ENCODE data around the gene EXOC5.
"Not testable (repeated sequence)": the region's sequence is repeated elsewhere in the genome, so short reads cannot be mapped to it uniquely, and the experiment has no call there.

EXOC5 gene

DNA sequence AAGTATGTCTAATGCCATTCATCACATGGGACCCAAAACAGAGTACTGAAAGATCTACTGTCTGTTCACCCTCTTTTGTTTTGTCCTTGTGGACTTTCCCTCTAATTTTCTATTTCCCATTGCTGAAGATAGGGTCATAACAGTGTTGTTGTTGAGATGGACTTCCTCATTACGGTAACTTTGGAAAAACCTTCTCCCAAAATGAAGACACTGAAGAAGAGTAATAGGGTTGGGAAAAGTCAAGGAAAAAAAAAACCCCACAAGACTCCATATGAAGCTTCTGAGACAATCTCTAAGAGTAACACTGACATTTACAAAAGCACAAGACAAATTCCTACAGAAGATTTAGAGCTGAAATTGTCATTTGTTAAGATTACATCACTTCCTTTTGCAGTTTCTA, 36.7 kb downstream of the EXOC5 start:
- H4K20me1 ChIP-seq = peaks cover 0 to 3% (median 0%) of the 10 kb centered on the region in 11 experiments; a peak in 2 of 22 replicates
- H3K27me3 ChIP-seq = no peaks in the 10 kb centered on the region
- no peak overlapping the region for H3K27ac ChIP-seq
- peaks cover 51 to 100% (median 69%) of the 10 kb centered on the region in 11 experiments for H3K36me3 ChIP-seq
- no peaks in the 10 kb centered on the region for H3K4me1 ChIP-seq
- TF ChIP-seq Cebpa-rat (IDR thresholded peaks at IDR 0.05) = no peak
- H3K4me2 ChIP-seq = no peak overlapping the region
- H3K9me3 ChIP-seq (replicated peaks in 1 of 11) = peaks cover 0 to 5% (median 0%) of the 10 kb centered on the region in 11 experiments; a peak in 6 of 22 replicates
- no peak overlapping the region for H3K9ac ChIP-seq
- no peak overlapping the region for H3K4me3 ChIP-seq

GRCh38 chr14:57228320-57228719, 40.4 kb downstream of the EXOC5 start:
- Histone ChIP-seq H4K20me1 (peaks cover 0 to 18% (median 0%) of the 10 kb centered on the region in 11 experiments; a peak in 3 of 22 replicates), H3K36me3 (peaks cover 35 to 100% (median 65%) of the 10 kb centered on the region in 11 experiments)
- H3K27me3 ChIP-seq; H3K9ac ChIP-seq; H3K4me3 ChIP-seq; H3K9me3 ChIP-seq (replicated peaks in 1 of 11); H3K4me2 ChIP-seq; H3K4me1 ChIP-seq; H3K27ac ChIP-seq: not testable (repeated sequence)

DNA sequence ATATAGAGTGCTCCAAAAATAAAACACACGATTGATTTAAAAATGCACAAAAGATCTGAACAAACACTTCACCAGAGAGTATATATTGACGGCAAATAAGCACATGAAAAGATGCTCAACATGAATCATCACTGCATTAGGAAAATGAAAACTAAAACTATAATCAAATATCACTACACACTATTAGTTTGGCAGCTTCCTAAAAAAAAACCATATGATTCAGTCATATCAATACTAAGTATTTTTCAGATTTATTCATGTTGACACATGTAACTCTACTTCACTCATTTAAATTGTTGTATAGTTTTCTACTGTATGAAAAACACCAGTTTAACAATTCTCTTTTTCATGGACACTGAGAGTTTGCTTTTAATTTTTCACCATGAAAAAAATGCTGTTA, 41.6 kb downstream of the EXOC5 start:
- Histone ChIP-seq H3K4me2 (no peak overlapping the region), H3K27me3 (no peaks in the 10 kb centered on the region), H3K36me3 (peaks cover 31 to 100% (median 65%) of the 10 kb centered on the region in 11 experiments), H3K4me3 (no peak overlapping the region), H3K9ac (no peak overlapping the region), H4K20me1 (peaks cover 0 to 22% (median 0%) of the 10 kb centered on the region in 11 experiments; a peak in 3 of 22 replicates), H3K9me3 (replicated peaks in 1 of 11) (peaks cover 0 to 5% (median 0%) of the 10 kb centered on the region in 11 experiments; a peak in 6 of 22 replicates), H3K4me1 (no peaks in the 10 kb centered on the region), H3K27ac (no peak overlapping the region)
- TF ChIP-seq Cebpa-rat (IDR thresholded peaks at IDR 0.05) = no peak

DNA sequence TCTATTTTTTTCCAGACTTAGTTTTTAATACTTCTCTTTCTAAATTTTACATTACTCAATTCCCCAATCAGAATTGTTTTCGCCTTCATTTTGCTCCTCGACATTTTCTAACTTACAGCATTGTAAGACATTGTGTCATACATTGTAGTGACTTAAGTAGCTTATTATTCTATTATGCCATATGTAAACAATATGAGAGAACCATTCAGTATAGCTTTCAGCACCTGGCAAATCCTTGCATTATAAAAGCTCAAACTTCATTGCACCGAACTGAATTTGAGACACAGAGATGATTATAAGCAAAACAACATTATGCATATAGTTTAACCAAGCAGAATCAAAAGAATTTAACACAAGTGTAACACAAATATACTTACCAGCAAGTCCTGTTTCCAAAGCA, 46.8 kb downstream of the EXOC5 start:
- Histone ChIP-seq H3K9ac (no peak overlapping the region), H3K9me3 (replicated peaks in 1 of 11) (no peaks in the 10 kb centered on the region), H3K27me3 (no peaks in the 10 kb centered on the region), H4K20me1 (peaks cover 0 to 29% (median 0%) of the 10 kb centered on the region in 11 experiments; a peak in 3 of 22 replicates), H3K27ac (no peak overlapping the region), H3K4me3 (no peak overlapping the region), H3K4me2 (no peak overlapping the region), H3K36me3 (peaks cover 27 to 100% (median 71%) of the 10 kb centered on the region in 11 experiments), H3K4me1 (no peaks in the 10 kb centered on the region)
- TF ChIP-seq Cebpa-rat (IDR thresholded peaks at IDR 0.05) = no peak

- TF ChIP-seq Cebpa-rat (IDR thresholded peaks at IDR 0.05) = no peak
- H3K9me3 ChIP-seq (replicated peaks in 1 of 11) = no peaks in the 10 kb centered on the region
- no peak overlapping the region for H3K4me3 ChIP-seq
- H3K4me1 ChIP-seq = no peaks in the 10 kb centered on the region
- no peak overlapping the region for H3K4me2 ChIP-seq
- H3K27ac ChIP-seq = no peak overlapping the region
- H3K27me3 ChIP-seq = no peaks in the 10 kb centered on the region
- peaks cover 59 to 99% (median 85%) of the 10 kb centered on the region in 11 experiments for H3K36me3 ChIP-seq
- H3K9ac ChIP-seq = no peak overlapping the region
- peaks cover 0 to 15% (median 0%) of the 10 kb centered on the region in 11 experiments; a peak in 2 of 22 replicates for H4K20me1 ChIP-seq
Measured at GRCh38 chr14:57212919-57213318, 55.8 kb downstream of the EXOC5 start.

DNA sequence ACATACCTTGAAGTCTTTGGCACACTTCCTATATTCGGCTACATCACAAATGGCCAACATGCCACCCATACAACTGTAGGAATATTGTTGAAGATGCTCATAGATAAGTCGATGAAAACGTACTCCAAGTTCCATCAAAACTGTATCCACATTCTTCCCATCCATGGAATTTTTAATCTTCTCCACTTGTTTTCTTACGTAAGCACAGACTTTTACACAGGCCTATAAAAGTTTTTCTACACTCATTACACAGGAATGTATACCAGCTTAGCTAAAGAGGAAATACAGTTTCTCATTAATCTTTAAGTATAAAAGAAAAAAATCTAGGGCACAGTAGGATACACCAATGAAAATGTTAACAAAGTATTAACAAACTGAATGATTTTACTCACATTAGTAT, 59.1 kb downstream of the EXOC5 start:
- H3K27ac ChIP-seq = no peak overlapping the region
- no peak overlapping the region for H3K9ac ChIP-seq
- H3K4me1 ChIP-seq = no peaks in the 10 kb centered on the region
- H3K9me3 ChIP-seq (replicated peaks in 1 of 11) = no peaks in the 10 kb centered on the region
- no peaks in the 10 kb centered on the region for H3K27me3 ChIP-seq
- H3K4me2 ChIP-seq = no peak overlapping the region
- peaks cover 37 to 92% (median 57%) of the 10 kb centered on the region in 11 experiments for H3K36me3 ChIP-seq
- no peak for TF ChIP-seq Cebpa-rat (IDR thresholded peaks at IDR 0.05)
- no peak overlapping the region for H3K4me3 ChIP-seq
- peaks cover 0 to 7% (median 0%) of the 10 kb centered on the region in 11 experiments; a peak in 2 of 22 replicates for H4K20me1 ChIP-seq

GRCh38 chr14:57205938-57206337, 62.8 kb downstream of the EXOC5 start:
- Histone ChIP-seq H3K9ac (no peak overlapping the region), H3K27ac (no peak overlapping the region), H3K4me3 (no peak overlapping the region), H3K36me3 (peaks cover 6 to 56% (median 21%) of the 10 kb centered on the region in 11 experiments; a peak in 21 of 22 replicates), H3K4me2 (no peak overlapping the region), H4K20me1 (peaks cover 0 to 4% (median 0%) of the 10 kb centered on the region in 11 experiments; a peak in 2 of 22 replicates), H3K4me1 (no peaks in the 10 kb centered on the region), H3K27me3 (no peaks in the 10 kb centered on the region), H3K9me3 (replicated peaks in 1 of 11) (no peaks in the 10 kb centered on the region)
- TF ChIP-seq Cebpa-rat (IDR thresholded peaks at IDR 0.05) = peak in 1 of 11 experiments; percentile 12; a peak in 1 of 22 replicates

DNA sequence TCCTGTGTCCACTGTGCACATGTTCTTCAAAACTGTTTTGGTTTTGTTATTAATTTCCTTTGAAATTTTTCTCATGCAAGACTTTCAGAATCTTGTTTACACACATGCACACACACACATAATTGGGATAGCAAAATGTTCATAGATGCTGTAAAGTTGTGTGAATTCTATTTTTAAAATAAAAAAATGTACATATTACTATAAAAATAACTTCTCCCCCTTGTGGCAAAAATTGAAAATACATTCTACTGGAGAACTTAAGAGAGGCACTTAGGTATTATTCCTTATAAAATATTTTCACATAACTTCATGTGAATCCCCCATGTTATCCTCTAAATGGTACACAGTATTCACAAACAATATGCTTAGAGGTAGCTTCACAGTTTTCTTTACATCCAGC, 66.0 kb downstream of the EXOC5 start:
- H3K27me3 ChIP-seq; H3K27ac ChIP-seq; H3K4me2 ChIP-seq; H3K9me3 ChIP-seq (replicated peaks in 1 of 11); H4K20me1 ChIP-seq; H3K4me1 ChIP-seq; H3K9ac ChIP-seq; H3K4me3 ChIP-seq: not testable (repeated sequence)
- peaks cover 0 to 24% (median 0%) of the 10 kb centered on the region in 11 experiments; a peak in 7 of 22 replicates for H3K36me3 ChIP-seq

- Histone ChIP-seq H3K4me2 (peak overlapping the region in 1 of 11 experiments; percentile 26; a peak in 1 of 22 replicates), H3K9ac (no peak overlapping the region), H3K9me3 (replicated peaks in 1 of 11) (no peaks in the 10 kb centered on the region), H3K27me3 (no peaks in the 10 kb centered on the region), H3K27ac (no peak overlapping the region), H4K20me1 (peaks cover 0 to 4% (median 0%) of the 10 kb centered on the region in 11 experiments; a peak in 1 of 22 replicates), H3K36me3 (no peaks in the 10 kb centered on the region; a peak in 2 of 22 replicates), H3K4me3 (no peak overlapping the region), H3K4me1 (peaks cover 0 to 10% (median 0%) of the 10 kb centered on the region in 10 experiments; a peak in 2 of 20 replicates)
- TF ChIP-seq Cebpa-rat (IDR thresholded peaks at IDR 0.05) = no peak
Measured at GRCh38 chr14:57199921-57200320, 68.8 kb downstream of the EXOC5 start.

GRCh38 chr14:57189070-57189469, 79.6 kb downstream of the EXOC5 start:
- TF ChIP-seq Cebpa-rat (IDR thresholded peaks at IDR 0.05) = no peak
- Histone ChIP-seq H4K20me1 (no peaks in the 10 kb centered on the region), H3K27me3 (no peaks in the 10 kb centered on the region), H3K27ac (no peak overlapping the region), H3K4me1 (no peaks in the 10 kb centered on the region), H3K4me2 (no peak overlapping the region), H3K36me3 (no peaks in the 10 kb centered on the region), H3K9ac (no peak overlapping the region), H3K9me3 (replicated peaks in 1 of 11) (no peaks in the 10 kb centered on the region), H3K4me3 (no peak overlapping the region)

Data from BLaER1 treated with 17β-estradiol and CSF1 and Interleukin-3, amounts not matched to agents 10 nM and 100 nM (cell line).